K562 (cell line): ENCODE results near the gene KCNC4. TPM values are rescaled to one million over a fixed set of nuclear protein-coding genes. Genes with fewer than 3 reads are reported as not detected.

Experiments used
- ATAC-seq: fragments of 200-7000 bp; cut with Tn5 transposase; 3 replicates; pipeline ENCODE4 v1.9.1; 2020; ENCODE audit warnings: moderate library complexity
- BruUV-seq: library from RNA; stranded (reverse); fragments of 400-500 nt; replicated peaks from 2 replicates; lab custom pipeline; 2021; lab: Mats Ljungman, UMichigan
- CTCF ChIA-PET: fragments of 300-600 bp; formaldehyde crosslinking; extraction: SDS; loops from one replicate; lab custom pipeline; 2021; ENCODE audit warnings: low intra/inter-chr PET ratio; lab: Yijun Ruan, JAX
- POLR2A ChIA-PET: fragments of 300-600, 350-650 bp; sonication (Branson Sonifier 250); formaldehyde crosslinking; extraction: SDS; loops from one replicate; lab custom pipeline; 2021; ENCODE audit warnings: antibody characterized with exemption, inconsistent platforms; lab: Yijun Ruan, JAX
- DNase-seq, 4 experiments: peaks; one replicate each; pipeline versions ENCODE4 v3.0.0 to v3.0.0-alpha.2; 2011 to 2018; ENCODE audit warnings: low spot score in 3 of 4, mixed read lengths in 3 of 4; ENCODE audit errors: extremely low read depth in 1 of 4
- FAIRE-seq: peaks from 2 replicates; lab custom pipeline; 2011; peaks lifted over from hg19 to GRCh38; lab: Jason Lieb, UNC
- H2AFZ ChIP-seq: 2 replicates; pipeline ENCODE4 v1.6.0; 2011; ENCODE audit warnings: low read depth, low read length, control low read depth, inconsistent platforms
- H3K27ac ChIP-seq: fragments of 200-600 bp; 3 replicates; pipeline ENCODE4 v1.8.0; 2011; ENCODE audit warnings: low read depth, mild to moderate bottlenecking, control low read depth, inconsistent platforms, low read length, moderate library complexity, mixed read lengths; ENCODE audit errors: extremely low read depth
- H3K27me3 ChIP-seq, 2 experiments: fragments of 300-600 bp in 1 of 2; 2 replicates in 1 of 2; 3 replicates in 1 of 2; pipeline versions ENCODE4 v1.6.0 to v1.8.0; 2011; ENCODE audit warnings: inconsistent platforms in 2 of 2, low read length in 2 of 2, mild to moderate bottlenecking in 1 of 2, mixed read lengths in 1 of 2, moderate library complexity in 1 of 2; ENCODE audit not compliant: control insufficient read depth in 2 of 2, insufficient read depth in 2 of 2
- H3K36me3 ChIP-seq: fragments of 300-600 bp; 3 replicates; pipeline ENCODE4 v1.8.0; 2011; ENCODE audit warnings: mild to moderate bottlenecking, low read length, inconsistent platforms; ENCODE audit not compliant: control insufficient read depth, insufficient read depth
- H3K4me1 ChIP-seq, 2 experiments: fragments of 200-600 bp in 1 of 2; replicated peaks in 1 of 2; 2 replicates in 1 of 2; 3 replicates in 1 of 2; pipeline versions ENCODE4 v1.5.1 to v1.8.0; 2011; ENCODE audit warnings: inconsistent platforms in 2 of 2, low read length in 2 of 2, mild to moderate bottlenecking in 1 of 2, mixed read lengths in 1 of 2, moderate library complexity in 1 of 2; ENCODE audit not compliant: control insufficient read depth in 2 of 2, insufficient read depth in 2 of 2
- H3K4me2 ChIP-seq: 2 replicates; pipeline ENCODE4 v1.6.1; 2011; ENCODE audit warnings: low read length, control low read depth, inconsistent platforms, mixed read lengths; ENCODE audit not compliant: insufficient read depth
- H3K4me3 ChIP-seq: fragments of 200-600 bp; sonication (generic), shearing (Covaris generic); 2 replicates; pipeline ENCODE4 v1.5.1; 2016; ENCODE audit warnings: control low read depth, inconsistent platforms
- H3K79me2 ChIP-seq: fragments of 200-600 bp; 3 replicates; pipeline ENCODE4 v1.8.0; 2011; ENCODE audit warnings: low read length, inconsistent platforms; ENCODE audit not compliant: control insufficient read depth, insufficient read depth
- H3K9ac ChIP-seq, 2 experiments: 2 replicates each; pipeline versions ENCODE4 v1.6.0 to v1.6.1; 2011; ENCODE audit warnings: low read depth in 2 of 2, low read length in 2 of 2, control low read depth in 1 of 2, inconsistent platforms in 1 of 2, mild to moderate bottlenecking in 1 of 2, mixed read lengths in 1 of 2; ENCODE audit not compliant: insufficient read depth in 1 of 2
- H3K9me1 ChIP-seq: one replicate; pipeline ENCODE4 v1.6.0; 2011; ENCODE audit warnings: inconsistent platforms, mild to moderate bottlenecking, low read length, moderate library complexity; ENCODE audit not compliant: control insufficient read depth, insufficient read depth
- H3K9me3 ChIP-seq: replicated peaks from 2 replicates; pipeline ENCODE4 v1.5.1; 2011; ENCODE audit warnings: low read depth, low read length, inconsistent platforms; ENCODE audit not compliant: control insufficient read depth, insufficient read depth
- H4K20me1 ChIP-seq: replicated peaks from 2 replicates; pipeline ENCODE4 v1.6.1; 2011; ENCODE audit warnings: low read length, inconsistent platforms, mixed read lengths; ENCODE audit not compliant: control insufficient read depth, insufficient read depth
- CBFA2T2 ChIP-seq: fragments of 450-650 bp; conservative IDR thresholded peaks from 2 replicates; pipeline ENCODE4 v1.6.1; 2017; ENCODE audit warnings: mild to moderate bottlenecking
- DIDO1 ChIP-seq: fragments of 450-650 bp; IDR thresholded peaks from 2 replicates; pipeline ENCODE4 v1.6.1; 2016; ENCODE audit warnings: low read depth, missing biosample characterization, missing genetic modification characterization
- HMGN3 ChIP-seq: IDR thresholded peaks from 2 replicates; pipeline ENCODE4 v1.6.1; 2011; ENCODE audit warnings: borderline replicate concordance, low read depth, mild to moderate bottlenecking, mixed read lengths, low read length; ENCODE audit not compliant: insufficient read length; ENCODE audit errors: extremely low read depth
- NRF1 ChIP-seq, 2 experiments: fragments of 450-650 bp; IDR thresholded peaks in 1 of 2; conservative IDR thresholded peaks in 1 of 2; 2 replicates each; pipeline ENCODE4 v1.6.1; 2014; ENCODE audit warnings: mild to moderate bottlenecking in 2 of 2
- SAFB ChIP-seq: fragments of 200-400 bp; formaldehyde crosslinking; IDR thresholded peaks from 2 replicates; pipeline ENCODE4 v1.6.1; 2017; ENCODE audit warnings: low read depth, low read length, borderline replicate concordance
- SMAD1 ChIP-seq: fragments of 150-350 bp; IDR thresholded peaks from 2 replicates; pipeline ENCODE4 v1.6.1; 2014; ENCODE audit warnings: low read length, low read depth; ENCODE audit not compliant: partially characterized antibody
- TEAD4 ChIP-seq, 2 experiments: sonication (generic) in 1 of 2; formaldehyde crosslinking in 1 of 2; IDR thresholded peaks; 2 replicates each; pipeline versions ENCODE4 v1.6.1 to v1.8.0; 2012 to 2022; ENCODE audit warnings: borderline replicate concordance in 1 of 2, inconsistent platforms in 1 of 2, low read length in 1 of 2, mild to moderate bottlenecking in 1 of 2, missing genetic modification reagents in 1 of 2
- ZNF140 ChIP-seq: fragments of 250-450 bp; sonication (Bioruptor Pico); IDR thresholded peaks from 2 replicates; pipeline ENCODE4 v1.8.0; 2021; ENCODE audit warnings: moderate library complexity, mild to moderate bottlenecking, inconsistent platforms
- ZNF551 ChIP-seq: fragments of 250-450 bp; sonication (Bioruptor Pico); IDR thresholded peaks from 2 replicates; pipeline ENCODE4 v1.5.0; 2021; ENCODE audit warnings: mild to moderate bottlenecking, moderate library complexity
- WGBS: fragments of 100-300 bp; shearing (Covaris generic); methylation state at CpG from one replicate; pipeline ENCODE4 v1.1.6; 2016; ENCODE audit warnings: low coverage, mixed read lengths; ENCODE audit not compliant: insufficient coverage; ENCODE audit errors: missing lambda C conversion rate; 5-methylcytosine and 5-hydroxymethylcytosine counted together
- in situ Hi-C: fragments of 300-500 bp; cut with MboI; formaldehyde crosslinking; loops from 4 replicates; pipeline ENCODE4 v1.15.0; 2018; ENCODE audit warnings: inconsistent platforms, mixed read lengths
- intact Hi-C: fragments of 100-400 bp; cut with micrococcal nuclease; formaldehyde crosslinking; loops from 2 replicates; pipeline ENCODE4 v1.14.2; 2022
- polyA plus RNA-seq, 8 experiments: library from polyadenylated mRNA; depleted of rRNA in 4 of 8; stranded (reverse) in 5 of 8; unstranded in 3 of 8; fragments of >200 nt; fragmentation: Nextera tagmentation in 2 of 8; fragmentation: Illumina TruSeq in 1 of 8; extraction: Ambion mirVana in 2 of 8; extraction: Trizol in 1 of 8; gene quantifications; 2 replicates each; pipeline versions ENCODE4 v1.2.1 to v1.2.3, GENCODE V29; 2011 to 2014; ENCODE audit warnings: inconsistent platforms in 1 of 8, missing spikeins in 1 of 8
- total RNA-seq, 7 experiments: library from RNA; depleted of rRNA in 6 of 7; stranded (reverse); fragments of >200 nt in 6 of 7; fragmentation: Illumina TruSeq in 2 of 7; extraction: Trizol in 2 of 7; gene quantifications; 2 replicates each; pipeline versions ENCODE4 v1.2.1 to v1.2.3, GENCODE V29; 2011 to 2021; ENCODE audit warnings: low replicate concordance in 1 of 7
- TF ChIP-seq, protein P1 (sequence below): sonication (generic); formaldehyde crosslinking; IDR thresholded peaks from 2 replicates; pipeline ENCODE4 v1.8.1; 2023; ENCODE audit warnings: missing genetic modification reagents, mild to moderate bottlenecking, borderline replicate concordance
- TF ChIP-seq, protein P2 (sequence below): fragments of 450-650 bp; IDR thresholded peaks from 2 replicates; pipeline ENCODE4 v1.6.1; 2017; ENCODE audit warnings: antibody characterized with exemption, mild to moderate bottlenecking

The KCNC4 gene
- total and polyA plus RNA-seq, 9 of the 15 experiments (the other 6 are each of a cell fraction or from before 2014, with no cell fraction given), result 0.07 to 1.8 (median 0.73) TPM

DNA sequence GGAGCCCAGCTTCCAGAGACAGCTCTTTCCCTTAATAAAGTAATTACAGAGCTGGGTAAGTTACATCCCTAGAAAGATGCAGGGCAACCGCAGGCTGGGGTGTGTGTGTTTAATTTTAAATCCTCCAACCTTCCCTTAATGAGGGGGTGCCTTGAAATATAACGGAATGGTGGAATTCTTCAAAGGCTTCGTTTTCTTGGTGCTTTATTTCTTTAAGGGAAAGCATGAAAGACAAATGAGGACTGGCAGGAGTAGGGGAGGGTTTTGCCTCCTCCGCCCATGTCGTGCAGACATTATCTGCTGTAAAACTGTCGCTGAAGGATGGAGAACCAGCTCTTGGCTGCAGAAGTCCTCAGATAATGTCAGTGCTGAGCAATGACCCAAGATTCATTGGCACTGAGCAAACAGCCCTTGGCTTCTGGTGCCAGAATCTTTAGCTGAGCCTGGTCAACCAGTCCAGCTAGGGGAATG lies 44.3 kb upstream of the KCNC4 start (continued):
- TF ChIP-seq, protein P1, sequence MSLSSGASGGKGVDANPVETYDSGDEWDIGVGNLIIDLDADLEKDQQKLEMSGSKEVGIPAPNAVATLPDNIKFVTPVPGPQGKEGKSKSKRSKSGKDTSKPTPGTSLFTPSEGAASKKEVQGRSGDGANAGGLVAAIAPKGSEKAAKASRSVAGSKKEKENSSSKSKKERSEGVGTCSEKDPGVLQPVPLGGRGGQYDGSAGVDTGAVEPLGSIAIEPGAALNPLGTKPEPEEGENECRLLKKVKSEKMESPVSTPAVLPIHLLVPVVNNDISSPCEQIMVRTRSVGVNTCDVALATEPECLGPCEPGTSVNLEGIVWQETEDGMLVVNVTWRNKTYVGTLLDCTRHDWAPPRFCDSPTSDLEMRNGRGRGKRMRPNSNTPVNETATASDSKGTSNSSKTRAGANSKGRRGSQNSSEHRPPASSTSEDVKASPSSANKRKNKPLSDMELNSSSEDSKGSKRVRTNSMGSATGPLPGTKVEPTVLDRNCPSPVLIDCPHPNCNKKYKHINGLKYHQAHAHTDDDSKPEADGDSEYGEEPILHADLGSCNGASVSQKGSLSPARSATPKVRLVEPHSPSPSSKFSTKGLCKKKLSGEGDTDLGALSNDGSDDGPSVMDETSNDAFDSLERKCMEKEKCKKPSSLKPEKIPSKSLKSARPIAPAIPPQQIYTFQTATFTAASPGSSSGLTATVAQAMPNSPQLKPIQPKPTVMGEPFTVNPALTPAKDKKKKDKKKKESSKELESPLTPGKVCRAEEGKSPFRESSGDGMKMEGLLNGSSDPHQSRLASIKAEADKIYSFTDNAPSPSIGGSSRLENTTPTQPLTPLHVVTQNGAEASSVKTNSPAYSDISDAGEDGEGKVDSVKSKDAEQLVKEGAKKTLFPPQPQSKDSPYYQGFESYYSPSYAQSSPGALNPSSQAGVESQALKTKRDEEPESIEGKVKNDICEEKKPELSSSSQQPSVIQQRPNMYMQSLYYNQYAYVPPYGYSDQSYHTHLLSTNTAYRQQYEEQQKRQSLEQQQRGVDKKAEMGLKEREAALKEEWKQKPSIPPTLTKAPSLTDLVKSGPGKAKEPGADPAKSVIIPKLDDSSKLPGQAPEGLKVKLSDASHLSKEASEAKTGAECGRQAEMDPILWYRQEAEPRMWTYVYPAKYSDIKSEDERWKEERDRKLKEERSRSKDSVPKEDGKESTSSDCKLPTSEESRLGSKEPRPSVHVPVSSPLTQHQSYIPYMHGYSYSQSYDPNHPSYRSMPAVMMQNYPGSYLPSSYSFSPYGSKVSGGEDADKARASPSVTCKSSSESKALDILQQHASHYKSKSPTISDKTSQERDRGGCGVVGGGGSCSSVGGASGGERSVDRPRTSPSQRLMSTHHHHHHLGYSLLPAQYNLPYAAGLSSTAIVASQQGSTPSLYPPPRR, result no peak
- TF ChIP-seq NRF1 (conservative IDR thresholded peaks at IDR 0.05 in 1 of 2, IDR thresholded peaks at IDR 0.05 in 1 of 2) (no peak), HMGN3 (no peak)
- TF ChIP-seq, all 486 proteins: peak for 0

DNA sequence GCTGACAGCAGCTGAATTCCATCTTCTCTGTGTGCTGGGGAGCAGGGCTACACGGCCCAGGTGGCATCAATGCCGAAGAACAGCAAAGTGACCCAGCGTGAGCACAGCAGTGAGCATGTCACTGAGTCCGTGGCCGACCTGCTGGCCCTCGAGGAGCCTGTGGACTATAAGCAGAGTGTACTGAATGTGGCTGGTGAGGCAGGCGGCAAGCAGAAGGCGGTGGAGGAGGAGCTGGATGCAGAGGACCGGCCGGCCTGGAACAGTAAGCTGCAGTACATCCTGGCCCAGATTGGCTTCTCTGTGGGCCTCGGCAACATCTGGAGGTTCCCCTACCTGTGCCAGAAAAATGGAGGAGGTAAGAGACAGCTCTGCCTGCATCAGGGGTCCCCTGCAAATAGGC lies 43.3 kb upstream of the KCNC4 start:
- Histone ChIP-seq H3K36me3 (no peaks in the 10 kb centered on the region), H3K27ac (no peak overlapping the region), H3K4me2 (no peak overlapping the region), H3K9ac (no peak overlapping the region), H3K79me2 (no peaks in the 10 kb centered on the region), H3K9me3 (no peaks in the 10 kb centered on the region), H2AFZ (no peak overlapping the region), H3K27me3 (peaks cover 47 to 85% of the 10 kb centered on the region in 2 experiments), H4K20me1 (peaks cover 12% of the 10 kb centered on the region; the same call in 1 of the 2 replicates), H3K9me1 (no peaks in the 10 kb centered on the region), H3K4me3 (no peak overlapping the region), H3K4me1 (no peaks in the 10 kb centered on the region)
- FAIRE-seq (no peak), ATAC-seq (no peak; the same call in 2 of the 3 replicates), DNase-seq (no peak)
- in situ Hi-C loops (no loop called here), intact Hi-C loops (no loop called here)
- POLR2A ChIA-PET, result interaction anchor here (0.6 to 1.3 kb wide), 3 partner anchors 9 to 355 kb away, joined by 3 to 4 read pairs (median 3); no protein-coding TSS in a partner anchor
- BruUV-seq, result no TSS peak
- CTCF ChIA-PET, result no interaction called here
- 0% methylated on average over 11 of the region's 11 CpGs for WGBS
- TF ChIP-seq ZNF140 (no peak), SAFB (no peak), CBFA2T2 (no peak), TEAD4 (IDR thresholded peaks at IDR 0.05; ENCODE audit: low read length) (no peak), TEAD4 (CRISPR knock-in tag; IDR thresholded peaks at IDR 0.05; ENCODE audit: borderline replicate concordance) (no peak), DIDO1 (tag) (no peak), SMAD1 (no peak), ZNF551 (CRISPR knock-in tag) (no peak)
- TF ChIP-seq, protein P2, sequence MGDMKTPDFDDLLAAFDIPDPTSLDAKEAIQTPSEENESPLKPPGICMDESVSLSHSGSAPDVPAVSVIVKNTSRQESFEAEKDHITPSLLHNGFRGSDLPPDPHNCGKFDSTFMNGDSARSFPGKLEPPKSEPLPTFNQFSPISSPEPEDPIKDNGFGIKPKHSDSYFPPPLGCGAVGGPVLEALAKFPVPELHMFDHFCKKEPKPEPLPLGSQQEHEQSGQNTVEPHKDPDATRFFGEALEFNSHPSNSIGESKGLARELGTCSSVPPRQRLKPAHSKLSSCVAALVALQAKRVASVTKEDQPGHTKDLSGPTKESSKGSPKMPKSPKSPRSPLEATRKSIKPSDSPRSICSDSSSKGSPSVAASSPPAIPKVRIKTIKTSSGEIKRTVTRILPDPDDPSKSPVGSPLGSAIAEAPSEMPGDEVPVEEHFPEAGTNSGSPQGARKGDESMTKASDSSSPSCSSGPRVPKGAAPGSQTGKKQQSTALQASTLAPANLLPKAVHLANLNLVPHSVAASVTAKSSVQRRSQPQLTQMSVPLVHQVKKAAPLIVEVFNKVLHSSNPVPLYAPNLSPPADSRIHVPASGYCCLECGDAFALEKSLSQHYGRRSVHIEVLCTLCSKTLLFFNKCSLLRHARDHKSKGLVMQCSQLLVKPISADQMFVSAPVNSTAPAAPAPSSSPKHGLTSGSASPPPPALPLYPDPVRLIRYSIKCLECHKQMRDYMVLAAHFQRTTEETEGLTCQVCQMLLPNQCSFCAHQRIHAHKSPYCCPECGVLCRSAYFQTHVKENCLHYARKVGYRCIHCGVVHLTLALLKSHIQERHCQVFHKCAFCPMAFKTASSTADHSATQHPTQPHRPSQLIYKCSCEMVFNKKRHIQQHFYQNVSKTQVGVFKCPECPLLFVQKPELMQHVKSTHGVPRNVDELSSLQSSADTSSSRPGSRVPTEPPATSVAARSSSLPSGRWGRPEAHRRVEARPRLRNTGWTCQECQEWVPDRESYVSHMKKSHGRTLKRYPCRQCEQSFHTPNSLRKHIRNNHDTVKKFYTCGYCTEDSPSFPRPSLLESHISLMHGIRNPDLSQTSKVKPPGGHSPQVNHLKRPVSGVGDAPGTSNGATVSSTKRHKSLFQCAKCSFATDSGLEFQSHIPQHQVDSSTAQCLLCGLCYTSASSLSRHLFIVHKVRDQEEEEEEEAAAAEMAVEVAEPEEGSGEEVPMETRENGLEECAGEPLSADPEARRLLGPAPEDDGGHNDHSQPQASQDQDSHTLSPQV, result no peak
